Esophagus muscularis mucosa (tissue), 4 donors: ENCODE measurements around the gene PLXNC1. TPM values are rescaled to one million over a fixed set of nuclear protein-coding genes. Genes with fewer than 3 reads are reported as not detected.

ENCODE experiments used
- DNase-seq: peaks from one replicate; pipeline ENCODE4 v3.0.0-alpha.2; 2017; ENCODE audit errors: extremely low spot score
- H3K27ac ChIP-seq, 4 donors: fragments of 200-600 bp; sonication (generic); replicated peaks in 1 of 4; 1 replicate in 3 of 4; 2 replicates in 1 of 4; pipeline ENCODE4 v1.5.1; 2016 to 2019; ENCODE audit warnings: mild to moderate bottlenecking in 1 of 4
- H3K27me3 ChIP-seq, 4 donors: fragments of 200-600 bp; sonication (generic); one replicate each; pipeline versions ENCODE4 v1.5.1 to v1.6.0; 2016 to 2019
- H3K36me3 ChIP-seq, 4 donors: fragments of 200-600 bp; sonication (generic); one replicate each; pipeline ENCODE4 v1.5.1; 2016 to 2019
- H3K4me1 ChIP-seq, 4 donors: fragments of 200-600 bp; sonication (generic); one replicate each; pipeline ENCODE4 v1.5.1; 2016 to 2019
- H3K4me3 ChIP-seq, 4 donors: fragments of 200-600 bp; sonication (generic); 1 replicate in 2 of 4; 2 replicates in 2 of 4; pipeline ENCODE4 v1.5.1; 2016 to 2019; ENCODE audit warnings: mild to moderate bottlenecking in 4 of 4, moderate library complexity in 1 of 4
- H3K9me3 ChIP-seq, 4 donors: fragments of 200-600 bp; sonication (generic); 1 replicate in 3 of 4; 2 replicates in 1 of 4; pipeline ENCODE4 v1.5.1; 2016 to 2019
- EP300 ChIP-seq: sonication (generic); formaldehyde crosslinking; IDR thresholded peaks from one replicate; pipeline ENCODE4 v1.6.1; 2017; ENCODE audit warnings: antibody characterized with exemption
- POLR2A ChIP-seq: fragments of 450-650 bp; IDR thresholded peaks from one replicate; pipeline ENCODE4 v1.6.1; 2017; ENCODE audit warnings: antibody characterized with exemption, moderate library complexity, mild to moderate bottlenecking, low read depth
- POLR2AphosphoS5 ChIP-seq, 2 donors: sonication (generic); formaldehyde crosslinking; IDR thresholded peaks; one replicate each; pipeline ENCODE4 v1.6.1; 2017; ENCODE audit warnings: antibody characterized with exemption in 2 of 2
- WGBS: methylation state at CpG from one replicate; pipeline ENCODE4 v1.1.5; 2018; 5-methylcytosine and 5-hydroxymethylcytosine counted together
- intact Hi-C: fragments of 100-400 bp; cut with DNase I; formaldehyde crosslinking; loops from one replicate; pipeline ENCODE4 v1.15.1; 2023
- total RNA-seq, 4 donors: library from RNA; depleted of rRNA; stranded (reverse); fragments of >200 nt; gene quantifications; one replicate each; pipeline versions ENCODE4 v1.1.0 to v1.2.1, GENCODE V29; 2016
- TF ChIP-seq, protein P1 (sequence below), 3 experiments: fragments of 200-600 bp in 2 of 3; fragments of 450-650 bp in 1 of 3; sonication (generic) in 2 of 3; IDR thresholded peaks; one replicate each; pipeline ENCODE4 v1.5.1; 2017 to 2019; ENCODE audit warnings: antibody characterized with exemption in 3 of 3, mild to moderate bottlenecking in 2 of 3, moderate library complexity in 1 of 3

Gene PLXNC1
- total RNA-seq, 4 donors from 2014 or later: 4.0 to 12.3 (median 7.4) TPM

DNA sequence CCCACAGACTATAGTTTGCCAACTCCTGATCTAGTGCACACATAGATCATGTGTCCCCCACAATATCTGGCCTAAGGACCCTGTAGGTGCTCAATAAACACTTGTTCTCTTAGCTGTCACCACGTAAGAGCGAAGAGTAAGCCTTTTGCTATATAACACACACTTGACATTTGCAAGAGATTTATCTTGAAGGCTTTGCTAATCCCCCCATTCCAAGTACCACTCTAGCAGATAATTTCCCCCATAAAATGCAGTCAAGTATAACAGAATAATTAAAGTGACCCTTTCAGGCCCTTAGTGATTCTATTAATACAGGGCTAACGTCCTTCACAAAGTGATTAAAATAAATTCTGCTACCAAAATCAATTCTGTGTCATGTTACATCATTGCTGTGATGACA, 87.5 kb downstream of the PLXNC1 start:
- intact Hi-C loops: no loop called here
- Histone ChIP-seq H3K9me3 (no peaks in the 10 kb centered on the region), H3K36me3 (no peaks in the 10 kb centered on the region), H3K4me3 (no peak overlapping the region), H3K4me1 (no peaks in the 10 kb centered on the region), H3K27ac (no peak overlapping the region), H3K27me3 (no peaks in the 10 kb centered on the region)
- no peak for DNase-seq
- TF ChIP-seq POLR2A (no peak), EP300 (no peak), POLR2AphosphoS5 (IDR thresholded peaks at IDR 0.05) (no peak)
- TF ChIP-seq, protein P1, sequence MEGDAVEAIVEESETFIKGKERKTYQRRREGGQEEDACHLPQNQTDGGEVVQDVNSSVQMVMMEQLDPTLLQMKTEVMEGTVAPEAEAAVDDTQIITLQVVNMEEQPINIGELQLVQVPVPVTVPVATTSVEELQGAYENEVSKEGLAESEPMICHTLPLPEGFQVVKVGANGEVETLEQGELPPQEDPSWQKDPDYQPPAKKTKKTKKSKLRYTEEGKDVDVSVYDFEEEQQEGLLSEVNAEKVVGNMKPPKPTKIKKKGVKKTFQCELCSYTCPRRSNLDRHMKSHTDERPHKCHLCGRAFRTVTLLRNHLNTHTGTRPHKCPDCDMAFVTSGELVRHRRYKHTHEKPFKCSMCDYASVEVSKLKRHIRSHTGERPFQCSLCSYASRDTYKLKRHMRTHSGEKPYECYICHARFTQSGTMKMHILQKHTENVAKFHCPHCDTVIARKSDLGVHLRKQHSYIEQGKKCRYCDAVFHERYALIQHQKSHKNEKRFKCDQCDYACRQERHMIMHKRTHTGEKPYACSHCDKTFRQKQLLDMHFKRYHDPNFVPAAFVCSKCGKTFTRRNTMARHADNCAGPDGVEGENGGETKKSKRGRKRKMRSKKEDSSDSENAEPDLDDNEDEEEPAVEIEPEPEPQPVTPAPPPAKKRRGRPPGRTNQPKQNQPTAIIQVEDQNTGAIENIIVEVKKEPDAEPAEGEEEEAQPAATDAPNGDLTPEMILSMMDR (IDR thresholded peaks at IDR 0.05): no peak
- 83% methylated on average over 3 of the region's 3 CpGs for WGBS

DNA sequence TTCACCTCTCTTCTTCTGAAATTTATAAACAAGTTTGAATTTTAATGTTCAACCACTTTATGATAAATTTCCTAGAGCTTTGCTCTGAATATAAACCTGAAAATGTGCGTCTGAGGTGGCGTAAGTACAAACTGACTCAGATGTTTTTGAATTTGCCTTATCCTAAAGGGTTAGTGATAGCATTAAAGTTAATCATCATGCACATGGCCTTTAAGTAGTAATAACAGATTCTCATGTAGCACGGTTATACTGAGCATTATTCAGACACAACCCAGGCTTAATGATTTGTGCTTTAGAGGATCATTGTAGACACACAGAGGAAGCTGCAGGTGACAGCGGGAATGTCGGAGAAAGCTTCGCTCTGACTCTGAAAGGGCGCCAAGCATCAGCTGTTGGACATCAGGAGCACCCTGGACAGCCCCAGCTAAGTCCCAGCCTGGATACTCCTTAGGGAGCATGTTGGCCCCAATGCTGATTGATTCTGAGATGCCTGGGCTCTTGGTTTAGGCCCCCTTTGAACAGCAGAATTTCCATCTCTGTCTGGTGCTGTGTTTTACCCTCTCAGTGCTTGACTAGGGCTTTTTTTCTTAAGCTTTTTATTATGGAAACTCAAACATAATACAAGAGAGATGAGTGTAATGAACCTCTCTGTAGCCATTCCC, 91.1 kb downstream of the PLXNC1 start:
- WGBS: 80% methylated on average over 7 of the region's 7 CpGs
- H3K27ac ChIP-seq: no peak overlapping the region
- TF ChIP-seq POLR2AphosphoS5 (IDR thresholded peaks at IDR 0.05) (no peak), EP300 (no peak), POLR2A (no peak)
- TF ChIP-seq, protein P1 (IDR thresholded peaks at IDR 0.05): no peak
- DNase-seq: no peak
- H3K27me3 ChIP-seq: no peaks in the 10 kb centered on the region
- no peaks in the 10 kb centered on the region for H3K4me1 ChIP-seq
- intact Hi-C loops: no loop called here
- H3K4me3 ChIP-seq: no peak overlapping the region
- H3K9me3 ChIP-seq: no peaks in the 10 kb centered on the region
- H3K36me3 ChIP-seq: no peaks in the 10 kb centered on the region

DNA sequence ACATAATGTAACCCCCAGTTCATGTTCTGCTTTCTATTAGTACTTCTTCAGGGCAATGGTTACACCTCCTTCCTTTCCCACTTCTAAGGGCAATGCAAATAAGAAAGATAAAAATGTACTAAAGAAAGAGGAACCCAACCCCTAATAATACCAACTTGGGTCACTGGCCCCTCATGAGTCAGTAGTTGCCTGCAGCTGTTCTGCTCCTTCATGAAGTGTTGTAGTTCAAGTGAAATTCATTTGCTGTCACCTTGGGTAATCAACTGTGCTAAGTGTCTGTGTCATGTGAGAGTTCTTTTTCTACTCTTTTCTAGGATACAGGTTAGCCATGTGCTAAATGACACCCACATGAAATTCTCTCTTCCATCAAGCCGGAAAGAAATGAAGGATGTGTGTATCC, 91.8 kb downstream of the PLXNC1 start:
- Histone ChIP-seq H3K27ac (no peak overlapping the region), H3K4me1 (no peaks in the 10 kb centered on the region), H3K9me3 (no peaks in the 10 kb centered on the region), H3K36me3 (no peaks in the 10 kb centered on the region), H3K4me3 (no peak overlapping the region), H3K27me3 (no peaks in the 10 kb centered on the region)
- intact Hi-C loops: no loop called here
- DNase-seq: no peak
- TF ChIP-seq POLR2AphosphoS5 (IDR thresholded peaks at IDR 0.05) (no peak), EP300 (no peak), POLR2A (no peak)
- TF ChIP-seq, protein P1 (IDR thresholded peaks at IDR 0.05): no peak
- 92% methylated on average over 1 of the region's 1 CpG for WGBS

DNA sequence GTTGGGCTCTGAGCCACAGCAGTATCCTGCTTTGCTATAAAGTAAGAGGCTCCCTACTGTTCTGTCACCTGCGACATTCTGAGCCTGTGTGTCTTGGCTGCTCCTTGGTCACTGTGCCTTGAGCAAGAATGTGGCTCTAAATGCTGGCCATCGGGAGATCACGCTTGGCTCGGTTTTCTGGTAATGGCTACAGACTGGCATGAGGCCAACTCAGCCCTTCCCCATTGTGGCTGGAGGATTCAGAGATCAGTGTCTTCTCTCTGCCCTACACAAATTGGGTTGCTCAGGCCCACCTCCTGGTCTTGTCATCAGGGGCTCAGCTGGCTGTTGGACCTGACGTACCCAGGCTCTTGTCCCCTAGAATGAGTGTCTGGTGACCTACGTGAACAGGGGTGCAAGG, 94.5 kb downstream of the PLXNC1 start:
- intact Hi-C loops: no loop called here
- H3K4me3 ChIP-seq: no peak overlapping the region
- no peaks in the 10 kb centered on the region for H3K9me3 ChIP-seq
- 92% methylated on average over 6 of the region's 6 CpGs for WGBS
- H3K36me3 ChIP-seq: no peaks in the 10 kb centered on the region
- no peaks in the 10 kb centered on the region for H3K4me1 ChIP-seq
- DNase-seq: no peak
- no peak for TF ChIP-seq EP300
- no peak for TF ChIP-seq POLR2A
- no peak for TF ChIP-seq POLR2AphosphoS5 (IDR thresholded peaks at IDR 0.05)
- TF ChIP-seq, protein P1 (IDR thresholded peaks at IDR 0.05): no peak
- no peak overlapping the region for H3K27ac ChIP-seq
- H3K27me3 ChIP-seq: no peaks in the 10 kb centered on the region
